Activated CD4-positive, alpha-beta T cell treated with anti-CD3 and anti-CD28 coated beads, Interleukin-10, Interleukin-2, amounts not matched to agents 100 ng/mL and 50 ng/mL, durations not matched to agents 16 hours and 8 hours (primary cell): ENCODE data around the gene BBS1.

Source experiments
- DNase-seq: peaks from one replicate; pipeline ENCODE4 v3.0.0-alpha.2; 2020

BBS1 gene

DNA sequence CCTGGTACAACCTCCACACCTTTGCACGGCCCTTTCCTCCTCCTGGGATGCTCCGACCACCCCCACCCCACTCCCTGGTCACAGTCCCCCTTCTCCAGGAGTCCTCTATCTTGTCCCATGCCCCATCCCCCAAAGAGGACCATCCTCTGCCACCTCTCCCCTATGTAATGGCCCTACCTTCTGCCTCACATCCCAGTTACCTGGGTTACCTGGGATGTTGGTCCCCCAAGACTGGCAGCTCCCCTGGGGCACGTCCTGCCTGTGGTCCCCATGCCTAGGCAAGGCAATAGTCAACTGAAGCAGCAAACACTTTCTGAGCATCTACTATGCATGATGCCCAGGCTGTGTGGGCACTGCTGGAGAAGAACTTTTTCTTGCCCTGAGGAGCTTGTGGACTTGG lies 45.0 kb downstream of the BBS1 start:
- DNase-seq, result no peak

DNA sequence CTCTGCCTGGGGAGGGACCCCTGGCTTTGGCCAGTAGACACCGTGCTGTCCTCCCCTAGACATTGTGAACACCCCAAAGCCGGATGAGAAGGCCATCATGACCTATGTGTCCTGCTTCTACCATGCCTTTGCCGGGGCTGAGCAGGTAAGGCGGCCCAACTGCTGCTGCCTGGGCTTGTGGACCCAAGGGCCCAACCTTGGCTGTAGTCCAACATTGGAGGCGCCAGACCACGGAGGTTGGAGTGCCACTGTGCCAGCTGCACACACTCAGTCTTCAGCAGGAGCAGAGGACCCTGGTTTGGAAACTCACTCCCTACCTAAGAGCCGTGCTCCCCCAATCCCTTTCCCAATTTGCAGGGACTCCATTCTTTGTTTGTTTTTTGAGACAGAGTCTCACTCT lies 45.7 kb downstream of the BBS1 start:
- DNase-seq, result no peak

DNA sequence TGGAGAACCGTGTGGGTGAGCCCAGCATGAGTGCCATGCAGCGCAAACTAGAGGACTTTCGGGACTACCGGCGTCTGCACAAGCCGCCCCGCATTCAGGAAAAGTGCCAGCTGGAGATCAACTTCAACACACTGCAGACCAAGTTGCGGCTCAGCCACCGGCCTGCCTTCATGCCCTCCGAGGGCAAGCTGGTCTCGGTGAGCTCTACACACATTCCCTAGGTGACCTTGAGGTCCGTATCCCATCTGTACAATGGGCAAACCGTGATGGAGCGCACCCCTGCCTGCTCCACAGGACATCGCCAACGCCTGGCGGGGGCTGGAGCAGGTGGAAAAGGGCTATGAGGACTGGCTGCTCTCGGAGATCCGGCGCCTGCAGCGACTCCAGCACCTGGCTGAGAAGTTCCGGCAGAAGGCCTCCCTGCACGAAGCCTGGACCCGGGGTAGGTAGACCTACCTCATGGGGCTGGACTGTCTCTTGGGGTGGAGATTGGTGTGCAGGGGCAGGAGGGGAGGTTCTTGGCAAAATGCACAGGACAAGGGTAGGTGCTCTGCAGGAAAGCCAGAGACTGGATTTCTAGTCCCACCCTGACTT lies 47.4 kb downstream of the BBS1 start:
- DNase-seq, result no peak

DNA sequence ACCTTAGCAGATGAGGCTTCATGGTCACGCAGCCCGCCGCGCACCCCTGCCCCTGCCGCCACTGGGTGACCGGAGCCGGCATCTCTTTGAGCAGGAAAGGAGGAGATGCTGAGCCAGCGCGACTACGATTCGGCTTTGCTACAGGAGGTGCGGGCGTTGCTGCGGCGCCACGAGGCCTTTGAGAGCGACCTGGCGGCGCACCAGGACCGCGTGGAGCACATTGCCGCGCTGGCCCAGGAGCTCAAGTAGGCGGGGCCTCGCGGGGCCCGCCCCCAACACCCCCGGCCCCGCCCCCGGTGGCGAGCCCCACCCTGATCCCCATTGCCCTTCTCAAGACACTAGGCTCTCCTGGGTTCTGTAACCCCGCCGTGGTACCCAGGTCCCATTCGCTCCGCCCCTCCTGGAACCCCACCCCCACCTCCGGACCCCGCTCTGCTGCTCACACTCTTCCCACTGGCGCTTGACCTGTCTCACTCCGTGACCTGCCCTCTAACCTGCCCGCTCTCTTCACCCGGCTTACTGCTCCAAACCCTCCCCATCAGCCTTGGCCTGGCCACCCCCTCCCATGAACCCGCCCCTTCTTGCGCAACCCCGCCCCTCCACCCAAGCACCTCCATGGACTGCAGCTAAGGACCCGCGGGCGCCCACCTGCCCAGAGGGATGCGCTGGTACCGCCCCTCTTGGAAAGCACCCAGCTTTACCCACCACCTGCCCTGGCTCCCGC lies 48.9 kb downstream of the BBS1 start:
- DNase-seq, result peak; percentile 17

DNA sequence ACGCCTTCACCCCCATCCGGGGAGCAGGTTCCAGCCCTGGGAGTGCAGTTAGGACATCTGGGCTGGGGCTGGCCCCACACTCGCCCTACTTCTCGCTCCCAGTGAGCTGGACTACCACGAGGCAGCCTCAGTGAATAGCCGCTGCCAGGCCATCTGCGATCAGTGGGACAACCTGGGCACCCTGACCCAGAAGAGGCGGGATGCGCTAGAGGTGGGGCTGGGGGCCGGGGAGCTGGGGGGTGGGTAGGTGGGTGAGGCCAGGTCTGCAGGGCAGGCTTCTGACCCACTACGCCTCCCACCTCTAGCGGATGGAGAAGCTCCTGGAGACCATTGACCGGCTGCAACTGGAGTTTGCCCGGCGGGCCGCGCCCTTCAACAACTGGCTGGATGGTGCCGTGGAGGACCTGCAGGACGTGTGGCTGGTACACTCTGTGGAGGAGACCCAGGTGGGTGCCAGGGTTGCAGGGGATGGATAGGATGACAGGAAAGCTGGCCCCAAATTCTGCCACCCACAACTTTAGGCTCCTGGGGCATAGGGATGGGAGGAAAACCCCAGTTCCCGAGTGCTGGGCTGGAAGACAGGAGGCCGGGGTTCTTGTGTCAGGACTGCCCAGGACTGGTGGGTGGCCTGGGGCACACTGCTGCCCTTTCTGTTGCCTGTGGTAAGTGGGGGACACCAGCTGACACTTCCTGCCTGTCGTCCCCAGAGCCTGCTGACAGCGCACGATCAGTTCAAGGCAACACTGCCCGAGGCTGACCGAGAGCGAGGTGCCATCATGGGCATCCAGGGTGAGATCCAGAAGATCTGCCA lies 49.6 kb downstream of the BBS1 start:
- no peak for DNase-seq

DNA sequence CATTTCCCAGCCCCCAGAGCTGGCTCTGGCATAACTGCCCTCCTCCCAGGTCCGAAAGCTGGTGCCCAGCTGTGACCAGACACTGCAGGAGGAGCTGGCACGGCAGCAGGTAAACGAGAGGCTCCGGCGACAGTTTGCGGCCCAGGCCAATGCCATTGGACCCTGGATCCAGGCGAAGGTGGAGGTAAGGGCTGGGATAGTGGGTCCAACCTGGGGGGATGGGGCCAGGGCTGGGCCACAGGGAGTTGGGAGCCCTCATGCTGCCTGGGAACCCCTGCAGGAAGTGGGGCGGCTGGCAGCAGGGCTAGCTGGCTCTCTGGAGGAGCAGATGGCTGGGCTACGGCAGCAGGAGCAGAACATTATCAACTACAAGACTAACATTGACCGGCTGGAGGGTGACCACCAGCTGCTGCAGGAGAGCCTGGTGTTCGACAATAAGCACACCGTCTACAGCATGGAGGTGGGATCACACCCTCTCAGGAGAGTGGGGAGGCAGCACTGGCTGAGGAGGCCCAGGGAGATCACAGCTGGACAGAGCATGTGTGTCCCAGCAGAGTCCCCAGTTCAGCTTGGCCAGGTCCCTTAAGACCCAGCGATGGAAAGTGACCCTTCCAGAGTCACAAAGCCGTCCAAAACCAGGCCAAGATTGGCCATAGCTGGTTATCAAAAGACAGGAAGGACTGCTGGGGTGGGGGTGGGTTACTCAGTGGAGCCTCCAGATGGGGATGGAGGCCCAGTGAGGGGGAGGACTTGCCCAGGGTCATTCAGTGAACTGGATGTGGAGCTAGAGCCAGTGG lies 50.9 kb downstream of the BBS1 start:
- DNase-seq, result no peak

DNA sequence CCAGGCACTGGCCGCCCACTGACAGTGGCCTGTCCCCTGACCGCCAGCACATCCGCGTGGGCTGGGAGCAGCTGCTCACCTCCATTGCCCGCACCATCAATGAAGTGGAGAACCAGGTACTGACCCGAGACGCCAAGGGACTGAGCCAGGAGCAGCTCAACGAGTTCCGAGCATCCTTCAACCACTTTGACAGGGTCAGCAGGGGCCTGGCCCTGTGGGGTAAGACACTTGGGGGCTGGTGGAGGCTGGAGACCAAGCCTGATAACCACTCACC lies 51.5 kb downstream of the BBS1 start:
- no peak for DNase-seq

DNA sequence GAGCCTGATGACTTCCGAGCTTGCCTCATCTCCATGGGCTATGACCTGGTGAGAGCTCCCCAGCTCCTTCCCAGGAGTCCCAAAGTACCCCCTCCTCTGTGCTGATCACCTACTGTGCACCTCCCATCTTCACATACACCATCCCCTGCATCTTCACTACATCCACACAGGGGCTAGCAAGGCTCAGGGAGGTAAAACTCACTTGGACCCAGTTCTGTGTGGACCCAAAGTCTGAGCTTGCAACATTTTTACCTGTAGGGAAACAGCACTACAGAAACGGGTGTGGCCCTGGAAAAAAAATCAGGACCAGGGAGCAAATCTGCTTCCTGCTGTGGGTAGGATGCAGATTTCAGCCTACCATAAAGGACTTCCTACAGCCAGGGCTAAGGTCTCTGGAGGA lies 51.8 kb downstream of the BBS1 start:
- no peak for DNase-seq

DNA sequence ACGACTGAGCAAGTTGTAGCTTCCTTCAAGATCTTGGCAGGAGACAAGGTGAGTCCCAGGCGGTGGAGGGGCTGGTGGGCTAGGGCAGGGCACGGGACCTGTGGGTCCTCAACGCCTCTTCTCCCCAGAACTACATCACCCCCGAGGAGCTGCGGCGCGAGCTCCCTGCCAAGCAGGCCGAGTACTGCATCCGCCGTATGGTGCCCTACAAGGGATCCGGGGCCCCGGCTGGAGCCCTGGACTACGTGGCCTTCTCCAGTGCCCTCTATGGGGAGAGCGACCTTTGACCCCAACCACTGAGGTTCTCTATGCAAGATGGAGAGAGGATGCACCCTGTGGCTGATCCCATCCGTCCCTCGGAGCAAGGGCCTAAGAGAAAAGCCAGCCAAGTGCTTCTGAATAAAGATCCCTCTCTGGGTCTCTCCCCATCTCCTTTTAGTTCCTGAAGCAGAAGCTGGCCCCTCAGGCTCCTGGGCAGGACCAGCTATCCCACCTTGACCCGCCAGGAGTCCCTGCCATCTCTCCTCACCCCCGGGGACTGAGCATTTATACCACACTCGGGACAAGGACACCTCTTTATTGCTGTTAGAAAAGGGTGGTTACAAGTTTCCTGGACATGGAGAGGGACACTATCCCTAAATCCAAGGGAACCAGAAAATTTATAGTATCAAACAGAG lies 52.6 kb downstream of the BBS1 start:
- no peak for DNase-seq

DNA sequence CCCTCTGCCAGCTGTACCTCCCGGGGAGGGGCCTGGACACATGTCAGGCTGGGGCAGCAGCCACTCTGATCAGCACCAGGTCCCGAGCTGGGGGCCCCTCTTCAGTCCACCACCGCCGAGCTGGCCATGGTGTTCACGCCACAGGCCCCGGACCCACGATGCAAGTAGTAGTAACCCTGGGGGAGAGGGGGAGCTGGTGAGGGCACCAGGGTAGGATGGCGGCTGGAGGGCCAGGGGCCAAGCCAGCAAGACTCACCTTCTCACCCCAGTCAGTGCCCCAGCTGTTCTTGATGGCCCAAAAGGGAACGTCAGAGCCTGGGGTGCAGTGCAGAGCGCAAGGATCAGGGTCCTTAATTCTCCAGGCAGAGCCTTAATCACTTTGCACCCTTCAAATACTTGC lies 53.4 kb downstream of the BBS1 start:
- DNase-seq, result no peak

DNA sequence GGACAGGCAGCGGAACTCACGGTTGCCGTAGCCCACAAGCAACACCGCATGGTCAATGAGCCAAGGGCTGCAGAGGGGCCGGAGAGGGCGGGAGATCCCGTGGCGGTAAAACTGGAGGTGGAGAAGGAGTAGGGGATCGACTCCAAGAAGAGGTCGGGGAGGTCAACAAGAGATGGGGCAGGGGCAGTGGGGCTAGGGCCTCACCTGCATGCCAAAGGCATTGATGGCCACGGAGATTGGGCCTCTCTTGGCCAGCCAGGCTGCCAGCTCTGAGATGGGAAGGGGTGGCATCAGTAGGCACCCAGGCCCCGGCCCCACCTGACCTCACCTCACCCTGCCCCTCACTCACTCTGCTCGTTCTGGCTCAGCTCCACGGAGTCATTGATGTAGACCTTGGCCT lies 54.1 kb downstream of the BBS1 start:
- DNase-seq, result no peak

DNA sequence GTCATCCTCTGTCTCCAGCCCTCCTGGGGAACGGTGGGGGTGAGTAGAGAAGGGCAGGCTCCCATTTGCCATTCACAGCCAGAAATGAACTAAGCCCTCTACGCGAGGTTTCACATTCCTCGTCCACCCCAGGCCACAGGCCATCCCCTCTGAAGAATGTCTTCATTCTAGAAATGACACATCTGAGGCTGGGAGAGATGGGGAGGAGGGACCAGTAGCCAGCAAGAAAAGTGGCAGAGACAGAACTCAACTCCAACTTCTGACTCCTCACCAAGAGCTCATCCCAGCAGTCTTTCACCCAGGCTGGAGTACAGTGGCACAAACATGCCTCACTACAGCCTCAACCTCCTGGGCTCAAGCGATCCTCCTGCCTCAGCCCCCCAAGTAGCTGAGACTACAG lies 54.5 kb downstream of the BBS1 start:
- no peak for DNase-seq

DNA sequence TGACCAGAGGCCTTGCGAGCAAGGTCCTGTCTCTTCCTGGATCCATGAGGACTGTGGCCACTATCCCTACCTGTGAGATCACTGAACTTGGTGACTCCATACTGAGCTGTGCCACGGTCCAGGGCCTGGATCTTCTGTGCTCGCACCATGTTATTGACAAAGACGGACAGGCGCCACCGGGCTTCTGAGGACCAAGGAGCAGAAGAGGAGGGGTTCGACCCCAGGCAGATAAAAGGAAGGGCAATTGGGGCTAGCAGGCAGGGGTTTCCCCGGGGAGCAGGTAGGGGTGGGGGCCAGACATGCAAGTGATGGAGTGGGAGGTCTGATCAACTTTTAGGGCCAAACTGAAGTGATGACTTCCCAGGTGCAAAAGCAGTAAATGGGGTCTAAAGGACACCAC lies 55.8 kb downstream of the BBS1 start:
- no peak for DNase-seq

DNA sequence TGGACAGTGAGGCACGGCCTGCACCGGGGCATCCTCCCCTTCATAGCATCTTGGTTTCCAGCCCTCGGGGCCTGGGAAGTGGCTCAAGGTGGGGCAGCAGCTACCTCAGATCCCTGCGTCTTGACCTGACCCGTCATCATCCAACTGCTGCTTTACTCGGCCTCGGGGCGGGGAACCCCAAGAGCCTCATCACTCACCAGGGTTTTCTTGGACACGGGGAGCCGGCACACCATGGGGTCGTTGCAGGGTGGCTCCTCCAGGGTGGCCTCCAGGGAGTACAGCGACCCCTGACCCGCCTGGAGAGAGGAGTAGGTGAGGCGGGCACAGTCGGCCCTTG lies 57.3 kb downstream of the BBS1 start:
- DNase-seq, result no peak

DNA sequence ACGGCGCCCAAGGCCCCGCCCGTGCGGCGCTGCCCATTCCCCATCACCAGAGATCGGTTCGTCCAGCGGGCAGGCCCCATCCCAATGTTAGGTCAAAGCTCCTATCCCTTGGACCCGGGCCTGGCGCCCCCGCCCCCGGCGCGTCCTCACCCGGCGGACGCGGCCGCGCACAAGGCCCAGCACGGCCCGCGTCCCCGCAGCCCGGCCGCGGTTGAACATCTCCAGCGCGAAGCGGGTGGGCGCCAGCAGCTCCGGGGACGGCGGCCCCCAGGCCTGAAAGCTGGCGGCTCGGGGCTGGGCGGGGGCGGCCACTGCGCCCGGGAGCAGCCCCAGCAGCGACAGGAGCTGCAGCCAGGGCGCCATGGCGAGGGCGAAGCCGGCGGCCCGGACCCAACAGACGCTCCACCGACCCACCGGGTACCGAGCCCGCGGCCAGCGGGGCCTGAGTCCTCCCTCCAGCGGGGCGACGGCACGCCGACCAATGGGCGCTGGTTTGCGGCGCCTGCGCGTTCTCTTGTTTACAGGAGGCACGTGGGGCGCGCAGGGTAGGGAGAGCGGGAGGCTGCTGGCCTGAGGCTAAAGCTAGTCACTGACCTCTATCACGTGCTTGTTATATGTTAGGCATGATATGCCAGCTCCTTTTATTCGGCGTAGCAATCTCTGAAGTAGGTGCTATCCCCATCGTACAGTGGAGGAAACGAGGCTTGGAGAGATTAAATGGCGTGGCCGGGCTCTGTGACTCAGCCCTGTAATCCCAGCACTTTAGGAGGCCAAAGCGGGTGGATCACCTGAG lies 57.9 kb downstream of the BBS1 start, which contains the start of gene CTSF:
CTSF (minus strand) TSS at position 483 of the 793 bp plus-strand sequence; CDS start at position 363, 120 bp downstream.
- DNase-seq, result peak; percentile 75

DNA sequence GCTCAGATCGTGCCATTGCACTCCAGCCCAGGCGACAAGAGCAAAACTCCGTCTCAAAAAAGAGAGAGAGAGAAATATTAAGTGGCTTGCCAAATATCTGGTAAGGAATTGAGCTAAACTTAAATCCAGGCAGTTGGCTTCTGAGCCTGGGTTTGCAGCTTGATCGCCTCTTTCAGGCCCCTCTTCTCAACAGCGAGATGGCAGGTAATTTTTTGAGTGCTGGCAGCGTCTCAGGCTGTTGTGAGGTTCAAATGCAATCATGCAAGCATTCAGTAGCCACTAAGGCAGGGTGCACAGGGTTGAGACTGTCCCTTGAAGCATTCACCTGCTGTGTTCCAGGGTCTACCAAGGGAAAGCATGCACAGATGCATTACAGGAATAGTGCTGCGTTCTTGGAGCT lies 58.6 kb downstream of the BBS1 start:
- DNase-seq, result no peak

DNA sequence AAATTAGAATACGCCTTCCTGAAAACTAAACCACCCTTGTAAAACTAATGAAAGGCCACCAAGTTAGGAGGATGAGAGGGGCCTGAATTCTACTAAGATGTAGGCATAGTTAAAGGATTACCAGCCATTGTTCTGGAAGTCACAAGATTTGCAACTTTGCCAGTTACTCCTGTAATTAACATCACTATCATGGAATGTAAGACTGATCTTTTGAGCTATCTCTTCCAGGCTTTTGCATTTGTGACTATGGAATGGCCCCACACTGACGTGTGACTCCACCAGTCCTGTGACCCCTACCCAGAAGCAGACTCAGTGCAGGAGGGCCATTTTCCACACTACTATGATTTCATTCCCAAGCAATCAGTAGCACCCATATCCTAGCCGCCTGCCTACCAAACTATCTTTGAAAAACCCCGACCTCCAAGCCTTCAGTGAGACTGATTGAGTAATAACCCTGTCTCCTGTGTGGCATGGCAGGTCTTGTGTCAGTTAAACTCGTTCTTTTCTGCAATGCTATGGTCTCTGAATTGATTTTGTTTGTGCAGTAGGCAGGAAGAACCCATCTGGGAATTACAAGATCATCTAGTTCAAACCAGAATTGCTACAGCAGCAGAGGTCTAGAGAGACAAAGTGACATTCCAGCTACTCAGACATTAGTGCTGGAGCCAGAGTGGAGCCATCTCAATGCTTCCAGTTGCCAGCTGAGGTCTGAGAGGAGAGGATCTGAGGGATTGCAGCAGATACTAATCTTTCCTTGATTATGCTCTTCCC lies 59.8 kb downstream of the BBS1 start:
- DNase-seq, result no peak

DNA sequence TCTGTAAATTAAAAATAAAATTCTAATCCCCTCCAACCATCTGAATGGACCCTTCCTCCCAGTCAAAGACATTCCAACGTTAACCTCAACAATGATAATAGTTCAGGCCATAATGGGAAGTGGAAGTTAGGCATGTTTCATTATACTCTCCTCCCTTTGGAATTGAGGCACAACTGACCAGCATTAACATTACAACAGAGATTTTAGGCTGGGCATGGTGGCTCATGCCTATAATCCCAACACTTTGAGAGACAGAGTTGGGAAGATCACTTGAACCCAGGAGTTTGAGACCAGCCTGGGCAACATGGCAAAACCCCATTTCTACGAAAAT lies 60.4 kb downstream of the BBS1 start:
- no peak for DNase-seq

DNA sequence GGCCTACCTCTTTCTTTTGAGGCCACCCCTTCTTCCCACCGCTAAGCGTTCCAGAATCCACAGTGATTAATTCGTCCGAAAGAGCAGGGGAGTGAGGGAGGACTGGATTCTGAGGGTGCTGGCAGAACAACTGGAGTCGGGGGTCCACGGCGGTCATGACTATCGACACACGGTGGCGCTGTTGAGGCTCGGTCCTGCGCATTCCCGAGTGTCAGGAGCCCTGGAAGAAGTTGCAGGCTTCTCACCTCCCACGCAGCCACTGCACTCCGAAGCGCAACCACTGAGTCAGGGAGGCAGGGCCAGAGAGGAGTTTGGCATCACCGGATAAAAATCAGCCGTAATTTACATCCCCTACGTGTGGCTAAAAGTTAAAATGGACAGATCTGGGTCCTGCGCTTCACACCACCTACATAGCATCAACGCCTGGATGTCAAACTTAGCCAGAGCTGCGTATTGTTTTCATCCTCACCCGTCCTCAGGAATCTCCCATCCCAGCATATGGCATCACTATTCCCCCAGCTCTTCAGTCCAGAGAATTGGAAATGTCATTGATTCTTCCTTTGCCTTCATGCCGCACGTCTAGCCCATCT lies 68.7 kb downstream of the BBS1 start:
- DNase-seq, result peak; percentile 71

DNA sequence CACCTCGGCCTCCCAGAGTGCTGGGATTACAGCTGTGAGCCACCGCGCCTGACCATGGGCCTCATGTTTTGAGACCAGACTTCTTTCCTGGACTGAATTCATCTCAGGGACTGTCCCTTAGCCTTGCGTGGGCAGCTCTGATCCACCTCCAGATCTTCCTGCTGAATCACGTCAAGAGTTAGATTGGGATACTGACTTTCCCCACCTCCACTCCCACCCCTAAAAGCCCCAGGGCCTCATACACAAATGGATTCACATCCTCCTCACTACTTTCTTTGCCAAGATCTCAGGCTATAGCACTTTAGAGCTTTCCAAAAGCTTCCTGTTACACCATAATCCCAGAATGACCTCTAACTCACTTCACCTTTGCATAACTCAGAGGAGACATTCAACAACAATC lies 70.4 kb downstream of the BBS1 start:
- no peak for DNase-seq

DNA sequence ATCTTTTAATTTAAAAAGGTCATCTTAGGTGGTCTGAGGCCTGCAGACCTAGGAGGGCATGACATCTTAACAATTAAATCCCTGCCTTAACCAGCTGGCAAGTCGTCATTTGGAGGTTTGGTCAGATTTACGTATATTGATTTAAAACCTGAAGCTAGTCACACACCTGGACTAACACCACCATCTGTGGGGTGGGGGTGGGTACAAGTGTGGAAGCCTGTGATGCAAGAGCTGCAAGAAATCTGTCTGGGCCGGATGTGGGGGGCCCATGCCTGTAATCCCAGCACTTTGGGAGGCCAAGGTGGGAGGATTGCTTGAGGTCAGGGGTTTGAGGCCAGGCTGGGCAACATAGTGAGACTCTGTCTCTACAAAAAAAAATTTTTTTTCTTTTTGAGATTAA lies 70.8 kb downstream of the BBS1 start:
- no peak for DNase-seq
